IMR-90 (cell line): ENCODE results near the gene MAST1. TPM values are rescaled to one million over a fixed set of nuclear protein-coding genes. Genes with fewer than 3 reads are reported as not detected.
A peak's percentile ranks its signal among the peaks of the same experiment; 100 is the strongest.

ENCODE experiments used
- ATAC-seq: fragments of 200-7000 bp; cut with Tn5 transposase; 2 replicates; pipeline ENCODE4 v1.9.1; 2020; ENCODE audit warnings: low read depth, mild to moderate bottlenecking, moderate library complexity
- BruUV-seq: library from RNA; stranded (reverse); fragments of 400-500 nt; replicated peaks from 2 replicates; lab custom pipeline; 2021; lab: Mats Ljungman, UMichigan
- CTCF ChIA-PET: fragments of 300-600 bp; formaldehyde crosslinking; extraction: SDS; loops from one replicate; lab custom pipeline; 2021; ENCODE audit warnings: antibody characterized with exemption; lab: Yijun Ruan, JAX
- POLR2A ChIA-PET: fragments of 300-600 bp; sonication (Branson Sonifier 250); formaldehyde crosslinking; loops from one replicate; lab custom pipeline; 2022; ENCODE audit warnings: antibody characterized with exemption; ENCODE audit not compliant: unreplicated experiment; lab: Charles Lee
- DNase-seq: peaks from one replicate; pipeline ENCODE4 v3.0.0; 2013
- H2AFZ ChIP-seq: replicated peaks from 2 replicates; pipeline ENCODE3; 2013; ENCODE audit warnings: low read length, mild to moderate bottlenecking; ENCODE audit not compliant: poor library complexity
- H2AK5ac ChIP-seq: 2 replicates; pipeline ENCODE4 v1.6.1; 2013; ENCODE audit warnings: low read depth, low read length, inconsistent platforms
- H2AK9ac ChIP-seq: replicated peaks from 2 replicates; pipeline ENCODE3; 2013; ENCODE audit warnings: mild to moderate bottlenecking, low read depth, low read length, moderate library complexity; ENCODE audit not compliant: poor library complexity
- H2BK120ac ChIP-seq: 2 replicates; pipeline ENCODE4 v1.6.1; 2013; ENCODE audit warnings: low read depth, low read length, inconsistent platforms
- H2BK15ac ChIP-seq: 3 replicates; pipeline ENCODE4 v1.6.1; 2013; ENCODE audit warnings: low read depth, low read length, inconsistent platforms
- H2BK20ac ChIP-seq: 2 replicates; pipeline ENCODE4 v1.6.1; 2013; ENCODE audit warnings: low read depth, mild to moderate bottlenecking, inconsistent platforms, low read length, moderate library complexity
- H2BK5ac ChIP-seq: 2 replicates; pipeline ENCODE4 v1.6.1; 2013; ENCODE audit warnings: mild to moderate bottlenecking, low read depth, low read length, inconsistent platforms; ENCODE audit not compliant: poor library complexity, severe bottlenecking
- H3K14ac ChIP-seq: replicated peaks from 2 replicates; pipeline ENCODE4 v1.6.1; 2013; ENCODE audit warnings: low read depth, low read length, inconsistent platforms
- H3K18ac ChIP-seq: 2 replicates; pipeline ENCODE4 v1.6.1; 2013; ENCODE audit warnings: low read depth, low read length, control low read depth
- H3K23ac ChIP-seq: 2 replicates; pipeline ENCODE4 v1.6.1; 2013; ENCODE audit warnings: low read depth, low read length, inconsistent platforms
- H3K27ac ChIP-seq: 2 replicates; pipeline ENCODE4 v1.5.1; 2013; ENCODE audit warnings: mild to moderate bottlenecking, control low read depth, low read length; ENCODE audit not compliant: insufficient read depth
- H3K27me3 ChIP-seq: 2 replicates; pipeline ENCODE4 v1.6.1; 2013; ENCODE audit warnings: low read length; ENCODE audit not compliant: control insufficient read depth, insufficient read depth
- H3K36me3 ChIP-seq: 2 replicates; pipeline ENCODE4 v1.6.1; 2013; ENCODE audit warnings: low read length, mixed read lengths; ENCODE audit not compliant: control insufficient read depth, insufficient read depth
- H3K4ac ChIP-seq: 2 replicates; pipeline ENCODE4 v1.6.1; 2013; ENCODE audit warnings: low read depth, low read length, inconsistent platforms
- H3K4me1 ChIP-seq: 2 replicates; pipeline ENCODE4 v1.6.1; 2013; ENCODE audit warnings: low read length, mixed read lengths; ENCODE audit not compliant: control insufficient read depth, insufficient read depth
- H3K4me2 ChIP-seq: 2 replicates; pipeline ENCODE4 v1.6.1; 2013; ENCODE audit warnings: low read depth, mild to moderate bottlenecking, control low read depth, low read length, moderate library complexity
- H3K4me3 ChIP-seq: 2 replicates; pipeline ENCODE4 v1.5.1; 2013; ENCODE audit warnings: low read depth, mild to moderate bottlenecking, control low read depth, low read length, moderate library complexity; ENCODE audit not compliant: insufficient read depth
- H3K56ac ChIP-seq: 2 replicates; pipeline ENCODE4 v1.6.1; 2013; ENCODE audit warnings: low read length, inconsistent platforms; ENCODE audit not compliant: insufficient read depth; ENCODE audit errors: extremely low read depth
- H3K79me1 ChIP-seq, 2 experiments: 2 replicates each; pipeline ENCODE4 v1.6.1; 2013; ENCODE audit warnings: low read length in 2 of 2, inconsistent platforms in 1 of 2, low read depth in 1 of 2
- H3K9ac ChIP-seq: 2 replicates; pipeline ENCODE4 v1.6.1; 2013; ENCODE audit warnings: low read depth, low read length, control low read depth
- H3K9me1 ChIP-seq: 2 replicates; pipeline ENCODE4 v1.6.1; 2013; ENCODE audit warnings: low read length, inconsistent platforms; ENCODE audit not compliant: insufficient read depth
- H3K9me3 ChIP-seq: 2 replicates; pipeline ENCODE4 v1.6.1; 2013; ENCODE audit warnings: low read length; ENCODE audit not compliant: control insufficient read depth, insufficient read depth
- H4K20me1 ChIP-seq: 2 replicates; pipeline ENCODE4 v1.6.1; 2013; ENCODE audit warnings: low read length, inconsistent platforms; ENCODE audit not compliant: insufficient read depth
- H4K5ac ChIP-seq: 2 replicates; pipeline ENCODE4 v1.6.1; 2013; ENCODE audit warnings: mild to moderate bottlenecking, low read depth, low read length, control low read depth
- H4K8ac ChIP-seq, 2 experiments: 2 replicates each; pipeline ENCODE4 v1.6.1; 2013; ENCODE audit warnings: low read depth in 2 of 2, low read length in 2 of 2, control low read depth in 1 of 2, inconsistent platforms in 1 of 2
- H4K91ac ChIP-seq: 2 replicates; pipeline ENCODE4 v1.6.1; 2013; ENCODE audit warnings: low read depth, low read length, inconsistent platforms; ENCODE audit not compliant: insufficient read depth
- BHLHE40 ChIP-seq: fragments of 150-350 bp; IDR thresholded peaks from 2 replicates; pipeline ENCODE4 v1.6.1; 2016; ENCODE audit warnings: mild to moderate bottlenecking, low read depth, low read length
- CEBPB ChIP-seq: IDR thresholded peaks from 2 replicates; pipeline ENCODE4 v1.6.1; 2012; ENCODE audit warnings: low read depth, low read length, improper control_type of control experiment
- CHD1 ChIP-seq: IDR thresholded peaks from 2 replicates; pipeline ENCODE4 v1.6.1; 2012; ENCODE audit warnings: low read depth, low read length, improper control_type of control experiment
- FOS ChIP-seq: fragments of 150-350 bp; IDR thresholded peaks from 2 replicates; pipeline ENCODE4 v1.6.1; 2016; ENCODE audit warnings: low read depth, low read length
- MAFK ChIP-seq: IDR thresholded peaks from 2 replicates; pipeline ENCODE4 v1.6.1; 2012; ENCODE audit warnings: low read depth, low read length, improper control_type of control experiment
- MAZ ChIP-seq: IDR thresholded peaks from 2 replicates; pipeline ENCODE4 v1.6.1; 2012; ENCODE audit warnings: low read depth, mild to moderate bottlenecking, low read length, improper control_type of control experiment, moderate library complexity, borderline replicate concordance
- MXI1 ChIP-seq: IDR thresholded peaks from 2 replicates; pipeline ENCODE4 v1.6.1; 2012; ENCODE audit warnings: low read depth, mild to moderate bottlenecking, low read length, moderate library complexity, borderline replicate concordance
- NFE2L2 ChIP-seq: fragments of 150-350 bp; IDR thresholded peaks from 2 replicates; pipeline ENCODE4 v1.6.1; 2016; ENCODE audit warnings: low read depth, mild to moderate bottlenecking, low read length
- POLR2A ChIP-seq: IDR thresholded peaks from 2 replicates; pipeline ENCODE4 v1.6.1; 2012; ENCODE audit warnings: mild to moderate bottlenecking, low read depth, low read length
- RAD21 ChIP-seq: IDR thresholded peaks from 2 replicates; pipeline ENCODE4 v1.6.1; 2012; ENCODE audit warnings: low read length, improper control_type of control experiment
- RCOR1 ChIP-seq: IDR thresholded peaks from 2 replicates; pipeline ENCODE4 v1.6.1; 2012; ENCODE audit warnings: mild to moderate bottlenecking, low read length, improper control_type of control experiment; ENCODE audit not compliant: insufficient replicate concordance
- RFX5 ChIP-seq: IDR thresholded peaks from 2 replicates; pipeline ENCODE4 v1.8.0; 2012; ENCODE audit warnings: low read depth, mild to moderate bottlenecking, low read length, moderate library complexity
- SMC3 ChIP-seq: fragments of 150-350 bp; IDR thresholded peaks from 2 replicates; pipeline ENCODE4 v1.6.1; 2016; ENCODE audit warnings: low read depth, mild to moderate bottlenecking, antibody characterized with exemption, low read length, moderate library complexity
- WGBS, 2 experiments: methylation state at CpG; one replicate each; pipeline versions ENCODE4 v1.1.5 to v1.1.7; 2013; ENCODE audit warnings: missing lambda C conversion rate in 2 of 2; ENCODE audit not compliant: insufficient read length in 1 of 2; ENCODE audit errors: extremely low coverage in 2 of 2; 5-methylcytosine and 5-hydroxymethylcytosine counted together
- dilution Hi-C: fragments of 300-500 bp; cut with HindIII; formaldehyde crosslinking; loops from one replicate; pipeline ENCODE4 v1.14.3; 2018; ENCODE audit warnings: low sequenced_read_pairs; ENCODE audit not compliant: unreplicated experiment
- in situ Hi-C: fragments of 300-500 bp; cut with MboI; formaldehyde crosslinking; loops from 3 replicates; pipeline ENCODE4 v1.14.3; 2019; ENCODE audit warnings: low sequenced_read_pairs, inconsistent platforms, mixed read lengths
- intact Hi-C: fragments of 100-400 bp; cut with micrococcal nuclease; formaldehyde crosslinking; loops from 2 replicates; pipeline ENCODE4 v1.10.0; 2022
- polyA plus RNA-seq, 3 experiments: library from polyadenylated mRNA; depleted of rRNA; stranded (reverse); fragments of >200 nt; gene quantifications; 2 replicates each; pipeline ENCODE4 v1.2.3, GENCODE V29; 2012; ENCODE audit warnings: low replicate concordance in 1 of 3
- total RNA-seq: library from RNA; depleted of rRNA; stranded (reverse); fragments of >200 nt; gene quantifications from 2 replicates; pipeline ENCODE4 v1.2.3, GENCODE V29; 2012
- TF ChIP-seq, protein P1 (sequence below): fragments of 150-350 bp; IDR thresholded peaks from 2 replicates; pipeline ENCODE4 v1.6.1; 2016; ENCODE audit warnings: low read depth, mild to moderate bottlenecking, low read length, moderate library complexity, borderline replicate concordance
- TF ChIP-seq, protein P2 (sequence below): conservative IDR thresholded peaks from 2 replicates; pipeline ENCODE4 v1.5.1; 2012; ENCODE audit warnings: mild to moderate bottlenecking, low read depth, low read length, improper control_type of control experiment
- TF ChIP-seq, protein P3 (sequence below): fragments of 150-350 bp; IDR thresholded peaks from 2 replicates; pipeline ENCODE4 v1.6.1; 2017; ENCODE audit warnings: mild to moderate bottlenecking, antibody characterized with exemption, low read length, low read depth

The MAST1 gene
- total and polyA plus RNA-seq, 2 of the 4 experiments (the other 2 are of a cell fraction): 0.56 to 1.1 TPM

DNA sequence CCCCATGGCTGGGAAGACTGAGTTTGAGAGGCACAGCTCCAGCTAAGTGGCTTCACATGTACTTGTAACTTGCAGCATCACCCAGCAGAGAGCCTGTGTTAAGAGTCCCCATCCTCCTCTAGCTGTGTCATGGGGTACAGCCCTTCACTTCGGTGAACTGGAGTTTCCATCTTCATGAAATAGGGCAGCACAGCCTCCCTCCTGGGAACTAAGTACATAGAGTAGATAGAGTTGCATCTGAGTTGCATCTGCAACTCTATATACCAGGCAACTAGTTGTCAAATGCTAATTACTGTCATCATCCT lies 37.9 kb upstream of the MAST1 start:
- ChIA-PET CTCF (interaction anchor here (0.6 to 1.0 kb wide), 3 partner anchors 34 to 1371 kb away, joined by 3 read pairs; no protein-coding TSS in a partner anchor), POLR2A (interaction anchor here (0.6 to 0.8 kb wide), 2 partner anchors 9 to 37 kb away, joined by 3 to 8 read pairs; partner anchors contain the start of gene JUNB)
- Histone ChIP-seq H3K9me3 (no peaks in the 10 kb centered on the region), H3K4ac (no peak overlapping the region), H3K27me3 (no peaks in the 10 kb centered on the region), H4K5ac (no peak overlapping the region), H4K20me1 (no peaks in the 10 kb centered on the region), H3K14ac (no peak overlapping the region), H2AFZ (no peak overlapping the region), H3K23ac (peak overlapping the region; percentile 94), H3K9ac (0 out of 2 replicates have a peak overlapping the region, but pooled peaks have one; percentile 95), H3K4me2 (peak overlapping the region; percentile 92), H4K8ac (no peak overlapping the region), H3K56ac (no peak overlapping the region), H3K4me3 (peak overlapping the region; percentile 90), H4K91ac (no peak overlapping the region), H3K18ac (no peak overlapping the region), H3K36me3 (peaks cover 9% of the 10 kb centered on the region), H2AK5ac (no peak overlapping the region), H2BK15ac (no peak overlapping the region), H3K9me1 (no peaks in the 10 kb centered on the region), H3K79me1 (peaks cover 4 to 22% of the 10 kb centered on the region in 2 experiments; a peak in 3 of 4 replicates), H2BK120ac (no peak overlapping the region), H2BK5ac (no peak overlapping the region), H3K27ac (no peak overlapping the region), H3K4me1 (peaks cover 6% of the 10 kb centered on the region), H2BK20ac (no peak overlapping the region), H2AK9ac (peak overlapping the region; percentile 88)
- no peak for TF ChIP-seq POLR2A
- TF ChIP-seq MXI1: no peak
- TF ChIP-seq MAZ: no peak
- no peak for TF ChIP-seq RAD21
- TF ChIP-seq RCOR1: no peak
- TF ChIP-seq CHD1: no peak
- TF ChIP-seq CEBPB: no peak
- no peak for TF ChIP-seq FOS
- TF ChIP-seq, protein P1, sequence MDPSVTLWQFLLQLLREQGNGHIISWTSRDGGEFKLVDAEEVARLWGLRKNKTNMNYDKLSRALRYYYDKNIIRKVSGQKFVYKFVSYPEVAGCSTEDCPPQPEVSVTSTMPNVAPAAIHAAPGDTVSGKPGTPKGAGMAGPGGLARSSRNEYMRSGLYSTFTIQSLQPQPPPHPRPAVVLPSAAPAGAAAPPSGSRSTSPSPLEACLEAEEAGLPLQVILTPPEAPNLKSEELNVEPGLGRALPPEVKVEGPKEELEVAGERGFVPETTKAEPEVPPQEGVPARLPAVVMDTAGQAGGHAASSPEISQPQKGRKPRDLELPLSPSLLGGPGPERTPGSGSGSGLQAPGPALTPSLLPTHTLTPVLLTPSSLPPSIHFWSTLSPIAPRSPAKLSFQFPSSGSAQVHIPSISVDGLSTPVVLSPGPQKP: no peak
- TF ChIP-seq, protein P2, sequence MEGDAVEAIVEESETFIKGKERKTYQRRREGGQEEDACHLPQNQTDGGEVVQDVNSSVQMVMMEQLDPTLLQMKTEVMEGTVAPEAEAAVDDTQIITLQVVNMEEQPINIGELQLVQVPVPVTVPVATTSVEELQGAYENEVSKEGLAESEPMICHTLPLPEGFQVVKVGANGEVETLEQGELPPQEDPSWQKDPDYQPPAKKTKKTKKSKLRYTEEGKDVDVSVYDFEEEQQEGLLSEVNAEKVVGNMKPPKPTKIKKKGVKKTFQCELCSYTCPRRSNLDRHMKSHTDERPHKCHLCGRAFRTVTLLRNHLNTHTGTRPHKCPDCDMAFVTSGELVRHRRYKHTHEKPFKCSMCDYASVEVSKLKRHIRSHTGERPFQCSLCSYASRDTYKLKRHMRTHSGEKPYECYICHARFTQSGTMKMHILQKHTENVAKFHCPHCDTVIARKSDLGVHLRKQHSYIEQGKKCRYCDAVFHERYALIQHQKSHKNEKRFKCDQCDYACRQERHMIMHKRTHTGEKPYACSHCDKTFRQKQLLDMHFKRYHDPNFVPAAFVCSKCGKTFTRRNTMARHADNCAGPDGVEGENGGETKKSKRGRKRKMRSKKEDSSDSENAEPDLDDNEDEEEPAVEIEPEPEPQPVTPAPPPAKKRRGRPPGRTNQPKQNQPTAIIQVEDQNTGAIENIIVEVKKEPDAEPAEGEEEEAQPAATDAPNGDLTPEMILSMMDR: no peak
- TF ChIP-seq NFE2L2: no peak
- no peak for TF ChIP-seq SMC3
- TF ChIP-seq RFX5: no peak
- TF ChIP-seq, protein P3, sequence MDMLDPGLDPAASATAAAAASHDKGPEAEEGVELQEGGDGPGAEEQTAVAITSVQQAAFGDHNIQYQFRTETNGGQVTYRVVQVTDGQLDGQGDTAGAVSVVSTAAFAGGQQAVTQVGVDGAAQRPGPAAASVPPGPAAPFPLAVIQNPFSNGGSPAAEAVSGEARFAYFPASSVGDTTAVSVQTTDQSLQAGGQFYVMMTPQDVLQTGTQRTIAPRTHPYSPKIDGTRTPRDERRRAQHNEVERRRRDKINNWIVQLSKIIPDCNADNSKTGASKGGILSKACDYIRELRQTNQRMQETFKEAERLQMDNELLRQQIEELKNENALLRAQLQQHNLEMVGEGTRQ: no peak
- no peak for TF ChIP-seq BHLHE40
- TF ChIP-seq MAFK: no peak
- dilution Hi-C loops (no loop called here), intact Hi-C loops (no loop called here), in situ Hi-C loops (loop anchor here (5.0 kb wide), 1 partner anchor 33 kb away; no protein-coding TSS in a partner anchor)
- no TSS peak for BruUV-seq
- WGBS, 2 experiments: no CpG with 5 or more reads among the region's 1 CpG
- ATAC-seq (no peak), DNase-seq (no peak)
